Activated B cell treated with CpG ODN at 0.5 μM for 24 hours (primary cell): Measurements from ENCODE around the gene SLC24A4. TPM values are rescaled to one million over a fixed set of nuclear protein-coding genes. Genes with fewer than 3 reads are reported as not detected.

Experiments used
- ATAC-seq: fragments of 200-7000 bp; cut with Tn5 transposase; one replicate; pipeline ENCODE4 v1.10.0; 2021; ENCODE audit warnings: low read depth, mild to moderate bottlenecking, moderate library complexity
- CTCF ChIA-PET: fragments of 350-600 bp; sonication (Branson Sonifier 250); formaldehyde crosslinking; loops from one replicate; lab custom pipeline; 2021; ENCODE audit warnings: antibody characterized with exemption; lab: Charles Lee
- POLR2A ChIA-PET: fragments of 350-600 bp; sonication (Branson Sonifier 250); formaldehyde crosslinking; loops from one replicate; lab custom pipeline; 2021; ENCODE audit warnings: antibody characterized with exemption; lab: Charles Lee
- DNase-seq: peaks from one replicate; pipeline ENCODE4 v3.0.0; 2022
- H3K27ac Mint-ChIP-seq: one replicate; pipeline ENCODE4 v1.8.0; 2020; ENCODE audit warnings: mixed read lengths
- H3K27me3 Mint-ChIP-seq: one replicate; pipeline ENCODE4 v1.8.0; 2021; ENCODE audit warnings: mixed read lengths
- H3K36me3 Mint-ChIP-seq: one replicate; pipeline ENCODE4 v1.8.0; 2021; ENCODE audit warnings: low read depth, mixed read lengths
- H3K4me1 Mint-ChIP-seq: one replicate; pipeline ENCODE4 v1.8.0; 2021; ENCODE audit warnings: mixed read lengths
- H3K4me3 Mint-ChIP-seq: one replicate; pipeline ENCODE4 v1.8.0; 2020; ENCODE audit warnings: mild to moderate bottlenecking, mixed read lengths
- H3K9me3 Mint-ChIP-seq: one replicate; pipeline ENCODE4 v1.8.0; 2020; ENCODE audit warnings: mixed read lengths
- CTCF ChIP-seq: fragments of 200-600 bp; IDR thresholded peaks from one replicate; pipeline ENCODE4 v1.8.0; 2022; ENCODE audit warnings: antibody characterized with exemption, mild to moderate bottlenecking
- intact Hi-C: fragments of 100-400 bp; cut with micrococcal nuclease; formaldehyde crosslinking; loops from one replicate; pipeline ENCODE4 v1.15.1; 2024
- total RNA-seq: library from RNA; stranded (reverse); gene quantifications from 2 replicates; pipeline ENCODE4 v1.2.3, GENCODE V29; 2022

SLC24A4 gene
- total RNA-seq, 1 donor from 2014 or later = 0.09 TPM

GRCh38 chr14:92464156-92464555, 141.2 kb downstream of the SLC24A4 start:
- DNase-seq = no peak
- no peak for TF ChIP-seq CTCF
- Mint-ChIP-seq H3K36me3 (peaks cover 2% of the 10 kb centered on the region), H3K4me1 (peaks cover 7% of the 10 kb centered on the region), H3K27me3 (peaks cover 13% of the 10 kb centered on the region), H3K27ac (no peak overlapping the region), H3K9me3 (peaks cover 7% of the 10 kb centered on the region), H3K4me3 (no peak overlapping the region)
- ChIA-PET POLR2A (no interaction called here), CTCF (no interaction called here)
- ATAC-seq = no peak
- intact Hi-C loops = no loop called here

- H3K27ac Mint-ChIP-seq = no peak overlapping the region
- peaks cover 7% of the 10 kb centered on the region for H3K4me1 Mint-ChIP-seq
- H3K4me3 Mint-ChIP-seq = no peak overlapping the region
- POLR2A ChIA-PET = no interaction called here
- intact Hi-C loops = no loop called here
- no peak for TF ChIP-seq CTCF
- H3K9me3 Mint-ChIP-seq = peaks cover 7% of the 10 kb centered on the region
- H3K36me3 Mint-ChIP-seq = peaks cover 2% of the 10 kb centered on the region
- CTCF ChIA-PET = no interaction called here
- ATAC-seq (no peak), DNase-seq (no peak)
- peaks cover 12% of the 10 kb centered on the region for H3K27me3 Mint-ChIP-seq
These were observed 141.8 kb downstream of the SLC24A4 start for GRCh38 chr14:92464716-92465115.

GRCh38 chr14:92465353-92466055, 142.5 kb downstream of the SLC24A4 start:
- ChIA-PET CTCF (interaction anchor here (0.7 kb wide), 1 partner anchor 17 kb away, joined by 3 read pairs; no protein-coding TSS in a partner anchor), POLR2A (no interaction called here)
- ATAC-seq (no peak), DNase-seq (no peak)
- peaks cover 2% of the 10 kb centered on the region for H3K36me3 Mint-ChIP-seq
- TF ChIP-seq CTCF = no peak
- intact Hi-C loops = no loop called here
- H3K4me3 Mint-ChIP-seq = no peak overlapping the region
- H3K27ac Mint-ChIP-seq = no peak overlapping the region
- H3K4me1 Mint-ChIP-seq = peaks cover 7% of the 10 kb centered on the region
- peaks cover 7% of the 10 kb centered on the region for H3K9me3 Mint-ChIP-seq
- peaks cover 8% of the 10 kb centered on the region for H3K27me3 Mint-ChIP-seq

GRCh38 chr14:92466059-92466458, 143.1 kb downstream of the SLC24A4 start:
- peaks cover 5% of the 10 kb centered on the region for H3K4me1 Mint-ChIP-seq
- H3K4me3 Mint-ChIP-seq = no peak overlapping the region
- ChIA-PET CTCF (interaction anchor here (0.7 to 1.1 kb wide), 2 partner anchors 8 to 16 kb away, joined by 3 read pairs; no protein-coding TSS in a partner anchor), POLR2A (no interaction called here)
- H3K36me3 Mint-ChIP-seq = peaks cover 2% of the 10 kb centered on the region
- no peak overlapping the region for H3K27ac Mint-ChIP-seq
- no peak for TF ChIP-seq CTCF
- peaks cover 8% of the 10 kb centered on the region for H3K27me3 Mint-ChIP-seq
- no peak for ATAC-seq
- intact Hi-C loops = no loop called here
- H3K9me3 Mint-ChIP-seq = peaks cover 7% of the 10 kb centered on the region
- DNase-seq = no peak

GRCh38 chr14:92469515-92469914, 146.6 kb downstream of the SLC24A4 start:
- peaks cover 2% of the 10 kb centered on the region for H3K36me3 Mint-ChIP-seq
- H3K27me3 Mint-ChIP-seq = no peaks in the 10 kb centered on the region
- no peak for DNase-seq
- no peak for ATAC-seq
- no peak for TF ChIP-seq CTCF
- intact Hi-C loops = no loop called here
- no peak overlapping the region for H3K27ac Mint-ChIP-seq
- no peak overlapping the region for H3K4me3 Mint-ChIP-seq
- H3K4me1 Mint-ChIP-seq = peaks cover 3% of the 10 kb centered on the region
- H3K9me3 Mint-ChIP-seq = peaks cover 7% of the 10 kb centered on the region
- ChIA-PET CTCF (no interaction called here), POLR2A (no interaction called here)
